ENCODE measurements around the gene HDX. TPM values are rescaled to one million over a fixed set of nuclear protein-coding genes. Genes with fewer than 3 reads are reported as not detected.

The HDX gene
- total and polyA plus RNA-seq, 2 experiments from 2014 or later = 15.3 to 16.3 TPM

GRCh38 chrX:84488426-84488825 lies 13.8 kb downstream of the HDX start:
- Histone ChIP-seq H3K9me2 (ENCODE audit: insufficient read depth) (no peaks in the 10 kb centered on the region), H3K4me1 (ENCODE audit: insufficient read depth) (no peaks in the 10 kb centered on the region), H3F3A (replicated peaks; ENCODE audit: low read depth) (no peaks in the 10 kb centered on the region), H3K4me2 (no peak overlapping the region), H4K20me1 (replicated peaks; ENCODE audit: insufficient read depth) (no peaks in the 10 kb centered on the region), H3K79me2 (replicated peaks; ENCODE audit: insufficient read depth) (no peaks in the 10 kb centered on the region; the same call in 1 of the 2 replicates), H3K27me3 (ENCODE audit: insufficient read depth) (no peaks in the 10 kb centered on the region), H3K36me3 (ENCODE audit: insufficient read depth) (no peaks in the 10 kb centered on the region), H3K4me3 (no peak overlapping the region), H3K27ac (ENCODE audit: low read depth) (no peak overlapping the region), H2AFZ (no peak overlapping the region)
- Mint-ChIP-seq H3K4me3 (no peak overlapping the region), H3K4me1 (no peaks in the 10 kb centered on the region), H3K36me3 (ENCODE audit: low read depth) (peaks cover 34% of the 10 kb centered on the region), H3K9me3 (peaks cover 8% of the 10 kb centered on the region; the same call in 2 of the 3 replicates), H3K27me3 (ENCODE audit: insufficient read depth, low read depth, poor library complexity) (no peaks in the 10 kb centered on the region), H3K27ac (no peak overlapping the region)
- ATAC-seq = no peak
- TF ChIP-seq JUNB (IDR thresholded peaks at IDR 0.05; ENCODE audit: unreplicated experiment) (no peak), REST (IDR thresholded peaks at IDR 0.05; ENCODE audit: unreplicated experiment) (no peak)
- no peak for DNase-seq (ENCODE audit: low spot score)

DNA sequence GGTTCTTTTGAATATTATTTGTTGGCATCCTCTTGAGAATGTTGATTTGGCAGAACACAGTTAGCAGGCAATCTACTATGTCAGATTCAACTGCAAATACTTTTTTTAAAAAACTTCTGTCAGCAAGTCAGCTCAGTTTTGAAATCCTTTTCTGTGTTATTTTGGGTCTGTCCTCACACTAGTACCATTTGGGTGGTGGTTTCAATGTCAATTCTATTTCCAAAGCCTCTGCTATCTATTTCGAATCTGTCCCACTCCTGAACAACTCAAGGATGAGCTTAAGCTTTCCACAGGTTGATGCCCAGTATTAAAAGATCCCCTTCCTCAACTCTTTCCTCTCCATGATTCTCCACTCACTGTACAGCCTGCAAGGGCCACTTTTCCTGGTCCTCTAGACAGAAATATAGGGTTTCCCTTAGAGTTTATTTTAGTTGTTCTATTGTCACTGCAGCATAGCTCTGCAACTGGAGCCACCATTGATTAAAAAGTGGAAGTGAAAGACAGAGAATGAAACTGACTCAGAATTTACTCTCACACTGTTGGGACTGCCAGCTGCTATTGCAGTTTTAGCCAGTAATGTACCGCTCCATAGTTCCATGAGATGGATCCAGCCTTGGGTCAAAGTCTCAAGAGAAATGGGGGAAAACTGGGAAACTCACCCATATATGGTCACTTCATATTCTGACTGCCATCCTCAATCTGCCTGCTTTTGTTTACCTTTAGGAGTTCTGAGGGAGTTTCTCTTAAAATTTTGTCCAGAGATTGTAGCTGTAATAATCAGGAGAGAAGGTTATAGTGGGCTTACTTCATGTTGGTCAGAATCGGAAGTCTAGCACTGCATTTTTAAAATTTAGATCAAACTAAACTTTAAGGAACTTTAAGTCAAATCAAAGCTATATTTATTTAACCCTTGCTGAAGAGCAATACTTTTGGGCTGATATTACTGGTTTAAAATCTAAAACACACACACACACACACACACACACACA lies 14.6 kb downstream of the HDX start:
- Histone ChIP-seq H2AFZ (no peak overlapping the region), H3K4me2 (no peak overlapping the region), H3F3A (replicated peaks; ENCODE audit: low read depth) (no peaks in the 10 kb centered on the region), H3K79me2 (replicated peaks; ENCODE audit: insufficient read depth) (no peaks in the 10 kb centered on the region; the same call in 1 of the 2 replicates), H3K27me3 (ENCODE audit: insufficient read depth) (no peaks in the 10 kb centered on the region), H3K4me3 (no peak overlapping the region), H3K27ac (ENCODE audit: low read depth) (no peak overlapping the region), H3K36me3 (ENCODE audit: insufficient read depth) (no peaks in the 10 kb centered on the region), H3K4me1 (ENCODE audit: insufficient read depth) (no peaks in the 10 kb centered on the region), H3K9me2 (ENCODE audit: insufficient read depth) (no peaks in the 10 kb centered on the region), H4K20me1 (replicated peaks; ENCODE audit: insufficient read depth) (no peaks in the 10 kb centered on the region)
- ATAC-seq (no peak), DNase-seq (ENCODE audit: low spot score) (no peak)
- no peak for TF ChIP-seq EZH2 (IDR thresholded peaks at IDR 0.05; ENCODE audit: low read depth, unreplicated experiment)
- Mint-ChIP-seq H3K27ac (no peak overlapping the region), H3K4me1 (no peaks in the 10 kb centered on the region), H3K4me3 (no peak overlapping the region), H3K9me3 (peaks cover 11% of the 10 kb centered on the region; the same call in 2 of the 3 replicates), H3K36me3 (ENCODE audit: low read depth) (peaks cover 42% of the 10 kb centered on the region), H3K27me3 (ENCODE audit: insufficient read depth, low read depth, poor library complexity) (no peaks in the 10 kb centered on the region)

- ATAC-seq (no peak), DNase-seq (ENCODE audit: low spot score) (no peak)
- Mint-ChIP-seq H3K4me1 (no peaks in the 10 kb centered on the region), H3K4me3 (no peak overlapping the region), H3K9me3 (peaks cover 15% of the 10 kb centered on the region; the same call in 2 of the 3 replicates), H3K27me3 (ENCODE audit: insufficient read depth, low read depth, poor library complexity) (no peaks in the 10 kb centered on the region), H3K27ac (no peak overlapping the region), H3K36me3 (ENCODE audit: low read depth) (peaks cover 28% of the 10 kb centered on the region)
- Histone ChIP-seq H2AFZ (no peak overlapping the region), H3F3A (replicated peaks; ENCODE audit: low read depth) (no peaks in the 10 kb centered on the region), H3K36me3 (ENCODE audit: insufficient read depth) (no peaks in the 10 kb centered on the region), H3K27ac (ENCODE audit: low read depth) (no peak overlapping the region), H3K4me1 (ENCODE audit: insufficient read depth) (no peaks in the 10 kb centered on the region), H3K79me2 (replicated peaks; ENCODE audit: insufficient read depth) (no peaks in the 10 kb centered on the region), H3K4me3 (no peak overlapping the region), H3K9me2 (ENCODE audit: insufficient read depth) (no peaks in the 10 kb centered on the region), H3K4me2 (no peak overlapping the region), H3K27me3 (ENCODE audit: insufficient read depth) (no peaks in the 10 kb centered on the region), H4K20me1 (replicated peaks; ENCODE audit: insufficient read depth) (no peaks in the 10 kb centered on the region)
- no peak for TF ChIP-seq EZH2 (IDR thresholded peaks at IDR 0.05; ENCODE audit: low read depth, unreplicated experiment)
- TF ChIP-seq STAT1 (IDR thresholded peaks at IDR 0.05; ENCODE audit: unreplicated experiment) = no peak
- no peak for TF ChIP-seq ZNF331 (CRISPR knock-in tag; IDR thresholded peaks at IDR 0.05; ENCODE audit: low read depth)
- no peak for TF ChIP-seq REST (IDR thresholded peaks at IDR 0.05; ENCODE audit: unreplicated experiment)
- TF ChIP-seq, protein P1, sequence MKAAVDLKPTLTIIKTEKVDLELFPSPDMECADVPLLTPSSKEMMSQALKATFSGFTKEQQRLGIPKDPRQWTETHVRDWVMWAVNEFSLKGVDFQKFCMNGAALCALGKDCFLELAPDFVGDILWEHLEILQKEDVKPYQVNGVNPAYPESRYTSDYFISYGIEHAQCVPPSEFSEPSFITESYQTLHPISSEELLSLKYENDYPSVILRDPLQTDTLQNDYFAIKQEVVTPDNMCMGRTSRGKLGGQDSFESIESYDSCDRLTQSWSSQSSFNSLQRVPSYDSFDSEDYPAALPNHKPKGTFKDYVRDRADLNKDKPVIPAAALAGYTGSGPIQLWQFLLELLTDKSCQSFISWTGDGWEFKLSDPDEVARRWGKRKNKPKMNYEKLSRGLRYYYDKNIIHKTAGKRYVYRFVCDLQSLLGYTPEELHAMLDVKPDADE (IDR thresholded peaks at IDR 0.05) = no peak
- TF ChIP-seq, protein P2, sequence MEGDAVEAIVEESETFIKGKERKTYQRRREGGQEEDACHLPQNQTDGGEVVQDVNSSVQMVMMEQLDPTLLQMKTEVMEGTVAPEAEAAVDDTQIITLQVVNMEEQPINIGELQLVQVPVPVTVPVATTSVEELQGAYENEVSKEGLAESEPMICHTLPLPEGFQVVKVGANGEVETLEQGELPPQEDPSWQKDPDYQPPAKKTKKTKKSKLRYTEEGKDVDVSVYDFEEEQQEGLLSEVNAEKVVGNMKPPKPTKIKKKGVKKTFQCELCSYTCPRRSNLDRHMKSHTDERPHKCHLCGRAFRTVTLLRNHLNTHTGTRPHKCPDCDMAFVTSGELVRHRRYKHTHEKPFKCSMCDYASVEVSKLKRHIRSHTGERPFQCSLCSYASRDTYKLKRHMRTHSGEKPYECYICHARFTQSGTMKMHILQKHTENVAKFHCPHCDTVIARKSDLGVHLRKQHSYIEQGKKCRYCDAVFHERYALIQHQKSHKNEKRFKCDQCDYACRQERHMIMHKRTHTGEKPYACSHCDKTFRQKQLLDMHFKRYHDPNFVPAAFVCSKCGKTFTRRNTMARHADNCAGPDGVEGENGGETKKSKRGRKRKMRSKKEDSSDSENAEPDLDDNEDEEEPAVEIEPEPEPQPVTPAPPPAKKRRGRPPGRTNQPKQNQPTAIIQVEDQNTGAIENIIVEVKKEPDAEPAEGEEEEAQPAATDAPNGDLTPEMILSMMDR (conservative IDR thresholded peaks at IDR 0.05; ENCODE audit: low read depth in 2 of 2) = no peak
Measured at GRCh38 chrX:84479086-84479485, 23.2 kb downstream of the HDX start.
